HG03460 (cell line): ENCODE results near the gene ALKBH3.

ENCODE experiments used
- ATAC-seq: cut with Tn5 transposase; IDR thresholded peaks from one replicate; pipeline ENCODE4 v1.9.1; 2021; ENCODE audit not compliant: unreplicated experiment

The ALKBH3 gene

GRCh38 chr11:43921561-43922294 lies 41.1 kb downstream of the ALKBH3 start:
- ATAC-seq: no peak

GRCh38 chr11:43922295-43922648 lies 41.6 kb downstream of the ALKBH3 start:
- no peak for ATAC-seq

- ATAC-seq: no peak
Measured at GRCh38 chr11:43922744-43923405, 42.2 kb downstream of the ALKBH3 start.

- no peak for ATAC-seq
Measured at GRCh38 chr11:43923406-43924111, 42.9 kb downstream of the ALKBH3 start.

GRCh38 chr11:43924112-43924855 lies 43.7 kb downstream of the ALKBH3 start:
- ATAC-seq: no peak

GRCh38 chr11:43925063-43925931 lies 44.7 kb downstream of the ALKBH3 start:
- ATAC-seq: no peak

GRCh38 chr11:43925932-43926505 lies 45.4 kb downstream of the ALKBH3 start:
- ATAC-seq: no peak

GRCh38 chr11:43927070-43927469 lies 46.4 kb downstream of the ALKBH3 start:
- no peak for ATAC-seq

- ATAC-seq: no peak
Measured at GRCh38 chr11:43927925-43928707, 47.5 kb downstream of the ALKBH3 start.

GRCh38 chr11:43928721-43929120 lies 48.1 kb downstream of the ALKBH3 start:
- ATAC-seq: no peak

- no peak for ATAC-seq
Measured at GRCh38 chr11:43930868-43931716, 50.5 kb downstream of the ALKBH3 start.

- ATAC-seq: no peak
Measured at GRCh38 chr11:43931717-43932039, 51.0 kb downstream of the ALKBH3 start.

- ATAC-seq: no peak
Measured at GRCh38 chr11:43933226-43933607, 52.6 kb downstream of the ALKBH3 start.

GRCh38 chr11:43933608-43934551 lies 53.2 kb downstream of the ALKBH3 start:
- no peak for ATAC-seq

GRCh38 chr11:43934601-43935423 lies 54.2 kb downstream of the ALKBH3 start:
- no peak for ATAC-seq

GRCh38 chr11:43935424-43935979 lies 54.9 kb downstream of the ALKBH3 start:
- no peak for ATAC-seq
